SU-DHL-6 (cell line): ENCODE results near the gene E4F1.

Experiments
- EZH2phosphoT487 ChIP-seq: fragments of 200-600 bp; sonication (generic), shearing (Covaris generic); conservative IDR thresholded peaks from 2 replicates; pipeline ENCODE4 v1.6.1; 2018; ENCODE audit warnings: mild to moderate bottlenecking, antibody characterized with exemption, low read length, moderate library complexity, mixed read lengths
- TF ChIP-seq, protein P1 (sequence below): fragments of 200-600 bp; sonication (generic); IDR thresholded peaks from one replicate; pipeline ENCODE4 v1.5.1; 2017; ENCODE audit warnings: antibody characterized with exemption, mild to moderate bottlenecking, low read length, moderate library complexity; ENCODE audit not compliant: insufficient read depth, poor library complexity, severe bottlenecking

DNA sequence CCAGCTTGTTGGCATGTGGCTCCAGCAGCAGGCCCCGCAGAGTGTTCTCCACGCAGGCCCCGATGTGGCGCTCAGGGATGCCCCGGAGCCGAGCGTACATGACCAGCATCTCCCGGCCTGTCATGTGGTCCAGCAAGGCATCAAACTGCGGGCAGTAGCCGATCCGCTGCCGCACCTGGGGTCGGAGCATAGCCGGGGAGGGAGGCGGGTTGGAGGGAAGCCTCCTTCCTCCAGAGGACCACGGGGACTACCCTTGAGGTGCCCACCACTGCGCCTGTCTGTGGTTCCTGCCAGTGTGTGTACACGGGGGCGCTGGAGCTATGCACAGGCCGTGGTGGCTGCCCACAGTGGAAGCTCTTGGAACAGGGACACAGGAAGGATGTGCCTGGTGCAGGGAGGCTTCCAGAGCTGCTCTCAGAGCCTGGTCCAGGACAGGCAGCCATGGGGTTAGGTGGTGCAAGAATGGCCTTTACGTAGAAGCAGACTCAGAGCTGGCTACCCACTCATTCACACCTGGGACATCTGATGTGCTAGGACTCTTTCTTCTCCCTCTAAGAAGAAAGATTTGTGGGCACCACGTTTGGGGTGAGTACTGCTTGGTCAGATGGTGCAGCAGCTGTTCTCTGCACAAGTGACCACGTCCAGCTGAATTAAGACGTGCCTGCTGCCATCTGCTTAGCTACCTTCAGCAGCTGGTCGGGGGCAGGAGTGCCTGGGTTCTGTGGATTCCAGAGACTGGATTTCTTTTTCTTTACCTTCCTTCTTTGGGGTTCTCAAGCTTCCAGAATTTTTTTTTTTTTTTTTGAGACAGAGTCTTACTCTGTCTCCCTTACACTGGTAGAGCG is 55.8 kb downstream of the E4F1 start:
- TF ChIP-seq, protein P1, sequence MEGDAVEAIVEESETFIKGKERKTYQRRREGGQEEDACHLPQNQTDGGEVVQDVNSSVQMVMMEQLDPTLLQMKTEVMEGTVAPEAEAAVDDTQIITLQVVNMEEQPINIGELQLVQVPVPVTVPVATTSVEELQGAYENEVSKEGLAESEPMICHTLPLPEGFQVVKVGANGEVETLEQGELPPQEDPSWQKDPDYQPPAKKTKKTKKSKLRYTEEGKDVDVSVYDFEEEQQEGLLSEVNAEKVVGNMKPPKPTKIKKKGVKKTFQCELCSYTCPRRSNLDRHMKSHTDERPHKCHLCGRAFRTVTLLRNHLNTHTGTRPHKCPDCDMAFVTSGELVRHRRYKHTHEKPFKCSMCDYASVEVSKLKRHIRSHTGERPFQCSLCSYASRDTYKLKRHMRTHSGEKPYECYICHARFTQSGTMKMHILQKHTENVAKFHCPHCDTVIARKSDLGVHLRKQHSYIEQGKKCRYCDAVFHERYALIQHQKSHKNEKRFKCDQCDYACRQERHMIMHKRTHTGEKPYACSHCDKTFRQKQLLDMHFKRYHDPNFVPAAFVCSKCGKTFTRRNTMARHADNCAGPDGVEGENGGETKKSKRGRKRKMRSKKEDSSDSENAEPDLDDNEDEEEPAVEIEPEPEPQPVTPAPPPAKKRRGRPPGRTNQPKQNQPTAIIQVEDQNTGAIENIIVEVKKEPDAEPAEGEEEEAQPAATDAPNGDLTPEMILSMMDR = no peak
- no peak for TF ChIP-seq EZH2phosphoT487
